Mammary epithelial cell (primary cell): Measurements from ENCODE around the gene DGKG.

Experiments
- CTCF ChIP-seq, 2 donors: IDR thresholded peaks in 1 of 2; conservative IDR thresholded peaks in 1 of 2; 2 replicates each; pipeline ENCODE4 v1.5.1; 2011 to 2012; ENCODE audit warnings: inconsistent platforms in 2 of 2, low read length in 2 of 2, mild to moderate bottlenecking in 2 of 2, control low read depth in 1 of 2, low read depth in 1 of 2; ENCODE audit not compliant: insufficient read depth in 1 of 2; ENCODE audit errors: extremely low read depth in 1 of 2
- EZH2 ChIP-seq: IDR thresholded peaks from 2 replicates; pipeline ENCODE4 v1.6.1; 2012; ENCODE audit warnings: low read length, inconsistent platforms, borderline replicate concordance

DNA sequence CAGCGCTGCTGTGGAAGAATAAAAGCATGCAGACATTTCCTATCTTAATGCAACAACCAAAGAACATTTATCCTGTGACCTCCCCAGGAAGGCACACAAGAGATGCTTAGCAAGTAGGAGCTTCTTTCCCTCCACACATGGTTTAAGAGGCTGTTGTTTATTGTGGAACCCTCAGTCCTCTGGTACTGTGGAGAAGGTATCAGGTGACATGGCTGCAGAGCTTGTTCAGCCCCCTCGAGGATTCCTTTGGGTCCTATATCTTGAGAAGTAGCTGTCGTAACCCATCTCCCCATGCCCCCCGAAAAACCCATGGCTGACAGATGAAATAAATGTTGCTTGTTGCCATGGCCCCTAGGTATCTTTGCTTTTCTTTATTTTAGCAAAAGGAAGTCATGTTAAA, 232.8 kb downstream of the DGKG start:
- no peak for TF ChIP-seq CTCF (conservative IDR thresholded peaks at IDR 0.05 in 1 of 2, IDR thresholded peaks at IDR 0.05 in 1 of 2; ENCODE audit: extremely low read depth in 1 of 2, insufficient read depth in 1 of 2, low read depth in 1 of 2, low read length in 2 of 2)
- TF ChIP-seq EZH2, result no peak
